Upper lobe of right lung (tissue), 1 donor: Measurements from ENCODE around the gene DGKQ. TPM values are rescaled to one million over a fixed set of nuclear protein-coding genes. Genes with fewer than 3 reads are reported as not detected.
A peak's percentile ranks its signal among the peaks of the same experiment; 100 is the strongest.

ENCODE experiments used
- ATAC-seq: fragments of 200-7000 bp; cut with Tn5 transposase; one replicate; pipeline ENCODE4 v1.9.1; 2020; ENCODE audit warnings: mild to moderate bottlenecking, moderate library complexity
- DNase-seq: peaks from one replicate; pipeline ENCODE4 v3.0.0-alpha.2; 2020
- H3K27ac ChIP-seq: fragments of 200-600 bp; one replicate; pipeline ENCODE4 v1.8.0; 2022
- H3K27me3 ChIP-seq: fragments of 200-600 bp; one replicate; pipeline ENCODE4 v1.8.0; 2022; ENCODE audit warnings: mild to moderate bottlenecking
- H3K36me3 ChIP-seq: fragments of 200-600 bp; one replicate; pipeline ENCODE4 v1.8.0; 2022
- H3K4me1 ChIP-seq: fragments of 200-600 bp; one replicate; pipeline ENCODE4 v1.8.0; 2022
- H3K4me3 ChIP-seq: fragments of 200-600 bp; one replicate; pipeline ENCODE4 v1.8.0; 2022; ENCODE audit warnings: mild to moderate bottlenecking
- H3K9me3 ChIP-seq: fragments of 200-600 bp; one replicate; pipeline ENCODE4 v1.8.0; 2022
- intact Hi-C: fragments of 100-400 bp; cut with DNase I; formaldehyde crosslinking; loops from one replicate; pipeline ENCODE4 v1.11.0; 2022
- total RNA-seq: library from RNA; stranded (reverse); fragmentation: NEBNext Ultra II Directional; extraction: Animal tissue kit (Norgen Biotek cat#: 25700); gene quantifications from one replicate; pipeline ENCODE4 v1.2.1, GENCODE V29; 2021
- TF ChIP-seq, protein P1 (sequence below): fragments of 200-600 bp; IDR thresholded peaks from one replicate; pipeline ENCODE4 v1.8.0; 2022; ENCODE audit warnings: antibody characterized with exemption
- donor health status: DM: no; HTN: yes; CAD: no; lungs with severe emphysema.

DGKQ gene
- total RNA-seq, 1 donor from 2014 or later = 19.1 TPM

DNA sequence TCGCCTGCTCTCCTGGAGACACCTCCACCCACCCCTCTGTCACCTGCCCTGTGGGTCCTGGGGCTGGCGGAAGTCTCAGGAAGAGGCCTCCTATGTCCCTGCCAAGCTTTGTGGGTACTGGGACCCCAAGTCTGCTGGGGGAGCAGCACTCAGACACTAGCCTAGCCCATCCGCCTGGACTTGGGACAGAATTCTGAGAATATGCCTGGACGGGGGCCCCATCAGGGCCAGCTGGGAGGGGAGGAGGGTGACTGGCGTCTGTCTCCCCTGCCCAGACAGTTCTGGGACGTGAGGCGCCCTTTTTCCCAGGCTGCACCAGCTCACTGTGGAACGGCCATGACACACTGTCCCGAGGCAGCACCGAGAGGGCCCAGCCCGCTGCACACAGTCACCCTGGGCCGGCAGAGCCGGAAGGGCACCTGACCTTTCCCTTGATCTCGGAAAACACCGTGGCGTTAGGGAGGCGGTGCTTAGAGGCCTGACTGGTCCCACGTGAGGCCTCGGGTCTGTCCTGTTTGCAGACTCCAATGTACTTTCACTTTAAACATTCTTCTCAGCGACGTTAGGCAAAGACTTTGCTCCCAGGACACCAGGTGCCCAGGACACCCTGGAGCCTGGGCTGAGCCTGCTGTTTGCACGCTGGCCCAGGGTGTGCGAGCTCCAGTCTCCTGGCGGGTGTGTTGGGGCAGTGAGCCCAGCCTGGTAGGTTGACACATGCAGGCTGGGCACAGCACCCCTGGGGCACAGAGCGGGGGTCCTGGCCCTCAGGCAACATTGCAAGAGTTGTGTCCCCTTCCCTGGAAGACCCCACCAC, 19.1 kb upstream of the DGKQ start:
- H3K4me3 ChIP-seq = peak overlapping the region; percentile 17
- intact Hi-C loops = no loop called here
- peak overlapping the region; percentile 86 for H3K27ac ChIP-seq

DNA sequence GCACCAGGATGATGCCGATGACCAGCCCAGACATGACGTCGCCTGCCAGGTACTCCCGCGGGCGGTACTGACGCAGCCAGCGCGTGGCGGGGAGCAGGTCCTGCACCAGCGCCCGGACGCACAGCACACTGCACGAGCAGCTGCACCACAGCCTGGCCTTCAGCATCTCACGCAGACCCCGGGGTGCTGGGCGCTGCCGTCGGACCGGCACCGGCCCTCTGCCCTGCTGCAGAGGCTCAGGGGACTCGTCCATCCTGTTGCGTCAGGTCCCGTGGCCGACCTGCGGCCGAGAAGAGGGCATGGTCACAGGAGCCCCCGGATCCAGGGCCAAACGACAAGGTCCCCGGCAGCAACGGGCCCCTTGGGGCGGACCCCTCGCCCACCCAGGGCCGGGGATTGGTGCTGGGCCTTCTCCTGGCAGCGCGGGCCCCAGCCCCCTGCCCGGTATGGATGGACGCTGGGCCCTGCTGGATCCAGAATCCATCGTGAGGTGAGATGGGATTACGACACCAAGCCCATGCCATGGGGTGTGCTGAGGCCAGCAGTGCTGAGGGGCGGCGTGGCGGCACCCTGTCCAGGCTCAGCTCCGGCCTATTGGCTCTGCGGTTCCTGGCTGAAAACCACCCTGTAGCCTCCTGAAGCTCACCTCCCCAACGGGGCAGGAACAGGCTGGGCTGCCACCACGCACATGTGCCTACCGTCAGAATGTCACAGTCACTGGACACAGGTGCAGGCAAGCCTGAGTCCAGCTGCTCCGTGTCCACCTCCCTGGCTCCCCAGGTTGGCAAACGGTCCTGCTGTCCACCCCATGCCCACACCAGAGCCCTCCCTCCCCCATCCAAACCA, 18.3 kb upstream of the DGKQ start:
- Histone ChIP-seq H3K9me3 (no peaks in the 10 kb centered on the region), H3K27me3 (peaks cover 2% of the 10 kb centered on the region), H3K4me3 (no peak overlapping the region), H3K36me3 (no peaks in the 10 kb centered on the region), H3K4me1 (peaks cover 25% of the 10 kb centered on the region), H3K27ac (peak overlapping the region; percentile 86)
- ATAC-seq (no peak), DNase-seq (no peak)
- intact Hi-C loops = no loop called here
- TF ChIP-seq, protein P1, sequence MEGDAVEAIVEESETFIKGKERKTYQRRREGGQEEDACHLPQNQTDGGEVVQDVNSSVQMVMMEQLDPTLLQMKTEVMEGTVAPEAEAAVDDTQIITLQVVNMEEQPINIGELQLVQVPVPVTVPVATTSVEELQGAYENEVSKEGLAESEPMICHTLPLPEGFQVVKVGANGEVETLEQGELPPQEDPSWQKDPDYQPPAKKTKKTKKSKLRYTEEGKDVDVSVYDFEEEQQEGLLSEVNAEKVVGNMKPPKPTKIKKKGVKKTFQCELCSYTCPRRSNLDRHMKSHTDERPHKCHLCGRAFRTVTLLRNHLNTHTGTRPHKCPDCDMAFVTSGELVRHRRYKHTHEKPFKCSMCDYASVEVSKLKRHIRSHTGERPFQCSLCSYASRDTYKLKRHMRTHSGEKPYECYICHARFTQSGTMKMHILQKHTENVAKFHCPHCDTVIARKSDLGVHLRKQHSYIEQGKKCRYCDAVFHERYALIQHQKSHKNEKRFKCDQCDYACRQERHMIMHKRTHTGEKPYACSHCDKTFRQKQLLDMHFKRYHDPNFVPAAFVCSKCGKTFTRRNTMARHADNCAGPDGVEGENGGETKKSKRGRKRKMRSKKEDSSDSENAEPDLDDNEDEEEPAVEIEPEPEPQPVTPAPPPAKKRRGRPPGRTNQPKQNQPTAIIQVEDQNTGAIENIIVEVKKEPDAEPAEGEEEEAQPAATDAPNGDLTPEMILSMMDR = no peak

More for the DNA sequence above, 19.1 kb upstream of the DGKQ start:
- DNase-seq = peak; percentile 89
- H3K4me1 ChIP-seq = peaks cover 22% of the 10 kb centered on the region
- TF ChIP-seq, protein P1 = no peak
- H3K27me3 ChIP-seq = peaks cover 8% of the 10 kb centered on the region
- H3K9me3 ChIP-seq = no peaks in the 10 kb centered on the region
- no peaks in the 10 kb centered on the region for H3K36me3 ChIP-seq
- ATAC-seq = peak; percentile 87

DNA sequence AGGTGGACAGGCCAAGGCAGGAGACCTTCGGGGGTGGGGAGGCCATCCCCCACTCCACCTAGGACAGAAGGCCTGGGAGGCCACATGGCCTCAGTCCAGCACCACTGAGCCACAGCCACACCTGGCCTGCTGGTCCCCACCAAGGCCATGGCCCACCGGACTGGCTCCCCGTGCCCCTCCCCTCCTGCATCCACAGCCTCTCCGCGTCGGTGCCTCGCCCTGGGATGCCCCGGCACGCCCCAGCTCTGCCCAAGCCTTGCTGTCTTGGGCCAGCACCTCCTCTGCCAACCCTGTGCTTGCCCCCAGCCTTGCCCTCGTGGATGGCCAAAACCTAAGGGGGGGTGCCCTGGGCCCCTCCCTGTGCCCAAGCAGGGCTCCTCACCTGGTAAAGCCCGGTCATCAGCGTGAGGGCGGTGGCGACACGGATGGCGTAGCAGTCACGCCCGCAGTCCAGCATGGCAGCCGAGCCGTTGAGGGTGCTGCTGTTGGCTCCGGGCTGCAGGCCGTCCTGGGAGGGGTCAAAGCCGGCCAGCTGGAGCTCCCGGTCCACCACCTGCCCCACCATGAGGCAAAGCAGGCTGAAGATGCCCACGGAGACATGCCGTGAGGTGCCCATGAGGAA, 17.5 kb upstream of the DGKQ start:
- Histone ChIP-seq H3K27ac (no peak overlapping the region), H3K4me1 (peaks cover 31% of the 10 kb centered on the region), H3K9me3 (no peaks in the 10 kb centered on the region), H3K27me3 (no peaks in the 10 kb centered on the region), H3K4me3 (no peak overlapping the region), H3K36me3 (no peaks in the 10 kb centered on the region)
- DNase-seq = no peak
- ATAC-seq = no peak
- intact Hi-C loops = no loop called here
- TF ChIP-seq, protein P1 = no peak

DNA sequence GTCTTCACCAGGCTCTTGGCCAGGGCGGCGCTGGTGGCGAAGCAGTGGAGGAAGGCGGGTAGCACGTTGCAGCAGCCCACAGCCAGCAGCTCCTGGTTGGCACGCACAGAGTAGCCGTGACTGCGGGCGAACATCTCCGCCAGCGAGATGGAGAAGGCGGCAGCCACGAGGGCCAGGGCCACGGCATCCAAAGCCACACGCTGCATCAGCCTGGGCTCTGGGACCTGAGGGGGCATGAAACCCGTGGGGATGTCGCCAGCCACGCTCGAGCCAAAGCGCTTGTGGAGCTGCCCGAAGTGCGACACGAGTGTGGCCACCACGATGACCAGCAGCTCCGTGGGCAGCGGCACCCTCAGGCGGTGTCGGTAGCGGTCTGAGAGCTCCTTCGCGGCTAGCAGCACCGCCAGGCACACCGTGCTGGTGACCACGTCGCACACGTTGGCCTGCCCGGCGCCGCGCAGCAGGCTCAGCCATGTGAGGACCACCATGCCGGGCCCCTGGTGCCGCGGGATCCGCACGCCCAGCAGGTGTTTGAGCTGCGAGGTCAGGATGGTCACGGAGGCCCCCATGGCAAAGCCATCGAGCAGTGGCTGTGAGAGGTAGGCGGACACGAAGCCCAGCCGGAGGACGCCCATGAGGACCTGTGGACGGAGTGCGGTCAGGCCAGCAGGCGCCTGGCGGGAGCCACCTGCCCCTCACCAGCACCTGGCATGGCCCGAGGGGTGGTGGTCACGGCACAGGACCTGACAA, 16.5 kb upstream of the DGKQ start:
- Histone ChIP-seq H3K27ac (no peak overlapping the region), H3K27me3 (no peaks in the 10 kb centered on the region), H3K4me1 (peaks cover 37% of the 10 kb centered on the region), H3K9me3 (no peaks in the 10 kb centered on the region), H3K4me3 (no peak overlapping the region), H3K36me3 (no peaks in the 10 kb centered on the region)
- no peak for ATAC-seq
- TF ChIP-seq, protein P1 = no peak
- DNase-seq = no peak
- intact Hi-C loops = no loop called here
